ENCODE measurements around the gene ATG2A.

ATG2A gene

DNA sequence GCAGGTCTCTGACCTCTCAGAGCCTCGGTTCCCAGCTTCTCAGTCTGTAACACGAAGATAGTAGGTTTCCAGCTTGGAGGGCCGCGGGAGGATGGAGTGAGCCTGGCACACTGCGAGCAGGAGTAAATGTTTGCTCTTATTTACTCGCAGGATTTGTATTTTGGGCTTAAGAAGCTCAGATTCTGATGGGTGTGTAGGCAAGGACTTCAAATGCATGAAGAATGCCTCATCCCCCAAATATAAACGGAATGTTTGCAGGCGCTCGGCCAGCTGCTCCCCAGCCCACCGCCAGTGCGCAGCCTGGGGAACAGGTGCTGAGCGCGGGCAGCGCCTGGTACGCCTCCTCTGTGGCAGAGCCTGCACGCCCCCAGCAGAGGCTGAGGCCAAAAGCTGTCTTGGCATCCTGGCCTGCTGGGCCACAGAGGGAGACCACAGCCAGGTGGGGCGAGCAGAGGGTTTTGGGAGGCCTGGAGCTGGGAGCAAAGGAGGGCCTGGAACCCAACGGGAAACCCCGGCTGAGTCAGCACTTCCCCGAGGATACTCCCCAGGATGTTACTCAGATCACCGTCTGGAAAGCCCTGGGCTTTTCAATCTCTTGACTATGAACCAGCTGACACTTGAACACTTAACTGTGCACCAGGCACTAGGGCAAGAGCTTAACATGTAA lies 48.0 kb downstream of the ATG2A start:
- in situ Hi-C loops (cut with MboI; ENCODE audit: low pct_unique_long_range_greater_than_20kb, low sequenced_read_pairs, unreplicated experiment), result no loop called here
- DNase-seq (ENCODE audit: low spot score), result no peak
- TF ChIP-seq CTCF (IDR thresholded peaks at IDR 0.05; ENCODE audit: extremely low read depth, insufficient read depth, missing control alignments), result no peak

DNA sequence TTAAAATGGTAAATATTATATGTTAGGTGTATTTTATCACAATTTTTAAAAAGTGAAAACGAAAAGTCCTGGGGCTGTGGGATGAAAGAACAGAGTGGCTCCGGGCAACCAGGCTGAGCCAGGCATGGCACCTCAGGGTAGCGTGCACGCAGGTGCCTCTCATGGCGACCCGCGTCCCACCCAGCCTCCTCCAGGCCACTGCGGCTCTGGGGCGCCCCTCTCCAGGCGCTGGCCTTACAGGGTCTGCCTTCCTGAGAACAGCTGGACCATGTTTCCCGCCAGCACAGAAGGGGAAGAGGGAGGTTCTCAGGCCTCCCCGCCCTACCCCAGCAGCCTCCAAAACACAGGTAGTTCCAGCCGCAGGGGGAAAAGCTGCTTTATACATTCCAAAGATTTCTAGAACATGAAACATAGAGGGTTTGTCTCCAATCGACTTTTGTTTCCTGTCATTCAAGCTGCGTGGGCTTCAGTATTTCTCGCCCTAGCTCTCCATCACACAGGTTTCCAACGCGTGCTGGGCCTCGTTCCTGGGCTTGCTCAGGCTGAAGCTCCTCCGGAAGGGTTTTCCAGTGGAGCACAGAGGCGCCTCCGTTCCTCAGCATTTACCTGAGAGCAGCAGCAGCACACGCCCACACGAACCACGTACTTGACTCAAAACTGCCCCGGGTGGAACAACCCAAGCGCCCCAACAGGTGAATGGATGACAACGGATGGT lies 49.1 kb downstream of the ATG2A start:
- TF ChIP-seq CTCF (IDR thresholded peaks at IDR 0.05; ENCODE audit: extremely low read depth, insufficient read depth, missing control alignments), result no peak
- DNase-seq (ENCODE audit: low spot score), result no peak
- in situ Hi-C loops (cut with MboI; ENCODE audit: low pct_unique_long_range_greater_than_20kb, low sequenced_read_pairs, unreplicated experiment), result no loop called here

GRCh38 chr11:64866173-64866491 lies 50.9 kb downstream of the ATG2A start:
- no peak for TF ChIP-seq CTCF (IDR thresholded peaks at IDR 0.05; ENCODE audit: extremely low read depth, insufficient read depth, missing control alignments)
- no peak for DNase-seq (ENCODE audit: low spot score)
- in situ Hi-C loops (cut with MboI; ENCODE audit: low pct_unique_long_range_greater_than_20kb, low sequenced_read_pairs, unreplicated experiment), result no loop called here

- in situ Hi-C loops (cut with MboI; ENCODE audit: low pct_unique_long_range_greater_than_20kb, low sequenced_read_pairs, unreplicated experiment), result no loop called here
- TF ChIP-seq CTCF (IDR thresholded peaks at IDR 0.05; ENCODE audit: extremely low read depth, insufficient read depth, missing control alignments), result no peak
- peak; percentile 74 for DNase-seq (ENCODE audit: low spot score)
These were observed 51.5 kb downstream of the ATG2A start for GRCh38 chr11:64865286-64866172.

- peak; percentile 79 for DNase-seq (ENCODE audit: low spot score)
- in situ Hi-C loops (cut with MboI; ENCODE audit: low pct_unique_long_range_greater_than_20kb, low sequenced_read_pairs, unreplicated experiment), result no loop called here
- TF ChIP-seq CTCF (IDR thresholded peaks at IDR 0.05; ENCODE audit: extremely low read depth, insufficient read depth, missing control alignments), result no peak
These were observed 52.3 kb downstream of the ATG2A start for GRCh38 chr11:64864473-64865285.

DNA sequence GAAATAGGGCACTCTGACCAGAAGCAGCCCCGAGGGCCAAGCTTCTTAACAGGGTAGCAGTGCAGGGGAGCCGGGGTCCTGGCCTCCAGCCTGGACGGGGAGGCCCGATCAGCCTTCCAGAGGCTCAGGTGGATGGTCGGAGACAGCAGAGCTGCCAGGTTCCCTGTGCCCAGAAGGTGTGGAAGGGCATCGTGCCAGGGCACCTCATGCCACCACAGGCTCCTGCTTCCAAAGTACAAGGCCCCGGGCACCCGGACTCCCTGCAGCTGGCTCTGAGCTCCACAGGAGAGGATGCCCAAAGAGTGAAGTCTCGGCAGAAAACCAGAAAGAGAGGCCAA lies 52.9 kb downstream of the ATG2A start:
- in situ Hi-C loops (cut with MboI; ENCODE audit: low pct_unique_long_range_greater_than_20kb, low sequenced_read_pairs, unreplicated experiment), result no loop called here

More for the DNA sequence above, 52.9 kb downstream of the ATG2A start:
- TF ChIP-seq CTCF (IDR thresholded peaks at IDR 0.05; ENCODE audit: extremely low read depth, insufficient read depth, missing control alignments), result no peak
- DNase-seq (ENCODE audit: low spot score), result no peak
